Kidney (tissue), 14 donors: ENCODE results near the gene PPP1R3E. TPM values are rescaled to one million over a fixed set of nuclear protein-coding genes. Genes with fewer than 3 reads are reported as not detected.
"Not testable (repeated sequence)": the region's sequence is repeated elsewhere in the genome, so short reads cannot be mapped to it uniquely, and the experiment has no call there.

ENCODE experiments used
- DNase-seq, 5 donors: peaks; one replicate each; pipeline ENCODE4 v3.0.0-alpha.2; 2013 to 2020
- FAIRE-seq: peaks from 2 replicates; lab custom pipeline; 2012; peaks lifted over from hg19 to GRCh38; lab: Jason Lieb, UNC
- H3K27ac ChIP-seq, 2 donors: one replicate each; pipeline ENCODE4 v1.7.0; 2013; ENCODE audit warnings: low read depth in 2 of 2, low read length in 2 of 2, inconsistent platforms in 1 of 2
- H3K27me3 ChIP-seq: one replicate; pipeline ENCODE4 v1.7.1; 2013; ENCODE audit warnings: low read length, inconsistent platforms; ENCODE audit not compliant: control insufficient read depth, insufficient read depth
- H3K36me3 ChIP-seq, 3 donors: one replicate each; pipeline versions ENCODE4 v1.7.0 to v1.7.1; 2013; ENCODE audit warnings: low read length in 3 of 3, control low read depth in 1 of 3, inconsistent platforms in 1 of 3; ENCODE audit not compliant: insufficient read depth in 3 of 3, control insufficient read depth in 2 of 3
- H3K4me1 ChIP-seq, 3 donors: one replicate each; pipeline versions ENCODE4 v1.7.0 to v1.7.1; 2013; ENCODE audit warnings: low read length in 3 of 3, inconsistent platforms in 1 of 3, low read depth in 1 of 3; ENCODE audit not compliant: control insufficient read depth in 2 of 3, insufficient read depth in 2 of 3
- H3K4me3 ChIP-seq, 3 donors: one replicate each; pipeline versions ENCODE4 v1.7.0 to v1.8.1; 2013; ENCODE audit warnings: low read length in 3 of 3, control low read depth in 1 of 3, inconsistent platforms in 1 of 3
- H3K9ac ChIP-seq, 3 donors: one replicate each; pipeline versions ENCODE4 v1.7.0 to v1.7.1; 2013; ENCODE audit warnings: low read length in 3 of 3, control low read depth in 1 of 3, inconsistent platforms in 1 of 3
- H3K9me3 ChIP-seq, 3 donors: one replicate each; pipeline versions ENCODE4 v1.7.0 to v1.7.1; 2013; ENCODE audit warnings: low read length in 3 of 3, control low read depth in 1 of 3, inconsistent platforms in 1 of 3; ENCODE audit not compliant: control insufficient read depth in 2 of 3, insufficient read depth in 1 of 3
- CTCF ChIP-seq: IDR thresholded peaks from 3 replicates; pipeline ENCODE4 v1.5.1; 2012; ENCODE audit warnings: mild to moderate bottlenecking, moderate library complexity, borderline replicate concordance; ENCODE audit not compliant: insufficient read depth; ENCODE audit errors: extremely low read depth
- intact Hi-C: fragments of 100-400 bp; cut with DNase I; formaldehyde crosslinking; loops from one replicate; pipeline ENCODE4 v1.11.1; 2022
- polyA plus RNA-seq: library from polyadenylated mRNA; stranded (reverse); fragments of 350-450 nt; fragmentation: Illumina TruSeq; extraction: RNeasy Lipid Tissue Mini Kit (QIAGEN cat#74804); gene quantifications from one replicate; pipeline ENCODE4 v1.2.3, GENCODE V29; 2014; ENCODE audit warnings: low read depth, low replicate concordance; ENCODE audit not compliant: insufficient read depth
- total RNA-seq: library from RNA; stranded (reverse); fragmentation: NEBNext Ultra II Directional; extraction: Animal tissue kit (Norgen Biotek cat#: 25700); gene quantifications from one replicate; pipeline ENCODE4 v1.2.1, GENCODE V29; 2021
- donor health status: control.
- donor health status: control.
- donor health status: control.
- donor health status: control.
- donor health status: control.
- donor health status: DM: yes; HTN: yes; CAD: no.
- donor health status: Normal renal cell carcinoma (clear cell type).

The PPP1R3E gene
- total and polyA plus RNA-seq, 2 donors from 2014 or later = 17.3 to 22.8 TPM

DNA sequence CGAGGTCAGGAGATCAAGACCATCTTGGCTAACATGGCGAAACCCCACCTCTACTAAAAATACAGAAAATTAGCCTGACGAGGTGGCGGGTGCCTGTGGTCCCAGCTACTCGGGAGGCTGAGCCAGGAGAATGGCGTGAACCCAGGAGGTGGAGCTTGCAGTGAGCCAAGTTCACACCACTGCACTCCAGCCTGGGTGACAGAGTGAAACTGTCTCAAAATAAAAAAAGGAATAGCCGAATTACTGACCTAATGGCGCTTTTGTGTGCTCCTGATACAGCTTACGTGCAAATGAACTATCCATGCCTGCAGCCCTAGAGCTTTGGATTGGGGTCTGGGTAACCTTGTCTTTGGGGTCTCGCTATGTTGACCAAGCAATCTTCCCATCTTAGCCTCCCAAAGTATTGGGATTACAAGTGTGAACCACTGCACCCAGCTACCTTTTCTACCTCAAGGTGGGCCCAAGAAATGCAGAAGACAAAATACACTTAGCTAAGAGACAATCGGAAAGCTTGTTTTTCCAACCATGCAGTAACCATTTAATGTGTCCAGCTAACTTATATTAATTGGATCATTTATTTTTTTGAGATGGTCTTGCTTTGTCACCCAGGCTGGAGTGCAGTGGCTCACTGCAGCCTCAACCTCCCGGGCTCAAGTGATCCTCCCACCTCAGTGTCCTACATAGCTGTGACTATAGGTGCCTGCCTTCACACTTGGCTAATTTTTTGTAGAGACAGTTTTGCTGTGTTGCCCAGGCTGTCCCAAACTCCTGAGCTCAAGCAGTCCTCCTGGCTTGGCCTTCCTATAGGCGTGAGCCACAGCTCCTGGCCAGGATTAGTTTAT lies 24.1 kb upstream of the PPP1R3E start:
- Histone ChIP-seq H3K4me3 (no peak overlapping the region), H3K9me3 (no peaks in the 10 kb centered on the region), H3K27me3 (no peaks in the 10 kb centered on the region), H3K9ac (no peak overlapping the region), H3K27ac (no peak overlapping the region), H3K4me1 (peaks cover 3 to 19% (median 11%) of the 10 kb centered on the region in 3 donors), H3K36me3 (peaks cover 9 to 25% (median 10%) of the 10 kb centered on the region in 3 donors)
- DNase-seq = no peak
- no peak for TF ChIP-seq CTCF
- intact Hi-C loops = no loop called here
- no peak for FAIRE-seq

DNA sequence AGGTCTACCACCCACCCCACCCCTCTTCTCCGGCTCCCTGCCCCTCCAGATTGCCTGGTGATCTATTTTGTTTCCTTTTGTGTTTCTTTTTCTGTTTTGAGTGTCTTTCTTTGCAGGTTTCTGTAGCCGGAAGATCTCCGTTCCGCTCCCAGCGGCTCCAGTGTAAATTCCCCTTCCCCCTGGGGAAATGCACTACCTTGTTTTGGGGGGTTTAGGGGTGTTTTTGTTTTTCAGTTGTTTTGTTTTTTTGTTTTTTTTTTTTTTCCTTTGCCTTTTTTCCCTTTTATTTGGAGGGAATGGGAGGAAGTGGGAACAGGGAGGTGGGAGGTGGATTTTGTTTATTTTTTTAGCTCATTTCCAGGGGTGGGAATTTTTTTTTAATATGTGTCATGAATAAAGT lies 23.1 kb upstream of the PPP1R3E start:
- intact Hi-C loops, H3K9ac ChIP-seq, FAIRE-seq, H3K27me3 ChIP-seq, H3K9me3 ChIP-seq, DNase-seq, H3K4me3 ChIP-seq, H3K27ac ChIP-seq: not testable (repeated sequence)
- H3K36me3 ChIP-seq = peaks cover 9 to 25% (median 10%) of the 10 kb centered on the region in 3 donors
- peaks cover 3 to 19% (median 11%) of the 10 kb centered on the region in 3 donors for H3K4me1 ChIP-seq

DNA sequence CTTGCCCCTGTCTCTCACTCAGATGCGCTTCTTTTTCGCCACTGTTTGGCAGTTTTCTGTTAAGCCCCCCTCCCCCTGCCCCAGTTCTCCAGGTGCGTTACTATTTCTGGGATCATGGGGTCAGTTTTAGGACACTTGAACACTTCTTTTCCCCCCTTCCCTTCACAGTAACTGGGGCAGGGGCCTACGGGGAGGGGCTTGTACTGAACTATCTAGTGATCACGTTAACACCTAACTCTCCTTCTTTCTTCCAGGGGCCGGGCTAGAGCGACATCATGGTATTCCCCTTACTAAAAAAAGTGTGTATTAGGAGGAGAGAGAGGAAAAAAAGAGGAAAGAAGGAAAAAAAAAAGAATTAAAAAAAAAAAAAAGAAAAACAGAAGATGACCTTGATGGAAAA lies 22.3 kb upstream of the PPP1R3E start:
- Histone ChIP-seq H3K27ac (no peak overlapping the region), H3K27me3 (no peaks in the 10 kb centered on the region), H3K4me1 (peaks cover 3 to 19% (median 16%) of the 10 kb centered on the region in 3 donors), H3K9me3 (no peaks in the 10 kb centered on the region), H3K36me3 (peaks cover 9 to 25% (median 10%) of the 10 kb centered on the region in 3 donors), H3K4me3 (no peak overlapping the region), H3K9ac (no peak overlapping the region)
- DNase-seq = no peak
- intact Hi-C loops = no loop called here
- TF ChIP-seq CTCF = no peak
- no peak for FAIRE-seq

- no peak for TF ChIP-seq CTCF
- no peak overlapping the region for H3K9ac ChIP-seq
- intact Hi-C loops = no loop called here
- H3K4me3 ChIP-seq = no peak overlapping the region
- peaks cover 9 to 25% (median 10%) of the 10 kb centered on the region in 3 donors for H3K36me3 ChIP-seq
- no peaks in the 10 kb centered on the region for H3K27me3 ChIP-seq
- H3K27ac ChIP-seq = no peak overlapping the region
- H3K4me1 ChIP-seq = peaks cover 3 to 19% (median 16%) of the 10 kb centered on the region in 3 donors
- H3K9me3 ChIP-seq = no peaks in the 10 kb centered on the region
- DNase-seq = no peak
- no peak for FAIRE-seq
Measured at GRCh38 chr14:23324455-23324846, 21.8 kb upstream of the PPP1R3E start.
